Fibroblast of lung (primary cell): Measurements from ENCODE around the gene DSTYK. TPM values are rescaled to one million over a fixed set of nuclear protein-coding genes. Genes with fewer than 3 reads are reported as not detected.
"Not testable (repeated sequence)": the region's sequence is repeated elsewhere in the genome, so short reads cannot be mapped to it uniquely, and the experiment has no call there.

ENCODE experiments used
- DNase-seq, 2 donors: peaks; one replicate each; pipeline versions ENCODE4 v3.0.0 to v3.0.0-alpha.2; 2010; ENCODE audit warnings: low read depth in 2 of 2
- H2AFZ ChIP-seq: 2 replicates; pipeline ENCODE4 v1.5.1; 2012; ENCODE audit warnings: low read length, control low read depth, inconsistent platforms
- H3K27ac ChIP-seq: 2 replicates; pipeline ENCODE4 v1.5.1; 2011; ENCODE audit warnings: low read length, control low read depth; ENCODE audit not compliant: insufficient read depth
- H3K27me3 ChIP-seq: 2 replicates; pipeline ENCODE4 v1.5.1; 2011; ENCODE audit warnings: mild to moderate bottlenecking, low read length; ENCODE audit not compliant: control insufficient read depth, insufficient read depth
- H3K36me3 ChIP-seq: 2 replicates; pipeline ENCODE4 v1.5.1; 2011; ENCODE audit warnings: low read length; ENCODE audit not compliant: control insufficient read depth, insufficient read depth
- H3K4me1 ChIP-seq: 2 replicates; pipeline ENCODE4 v1.5.1; 2011; ENCODE audit warnings: low read length; ENCODE audit not compliant: control insufficient read depth, insufficient read depth; ENCODE audit errors: extremely low read depth
- H3K4me2 ChIP-seq: 2 replicates; pipeline ENCODE4 v1.5.1; 2011; ENCODE audit warnings: low read length, control low read depth; ENCODE audit not compliant: insufficient read depth; ENCODE audit errors: extremely low read depth
- H3K4me3 ChIP-seq, 4 experiments: fragments of 200-600 bp in 1 of 4; sonication (generic) in 1 of 4; replicated peaks in 1 of 4; 2 replicates each; pipeline ENCODE4 v1.5.1; 2011 to 2016; ENCODE audit warnings: low read length in 4 of 4, low read depth in 3 of 4, mild to moderate bottlenecking in 3 of 4, control low read depth in 2 of 4, inconsistent platforms in 1 of 4, mixed read lengths in 1 of 4; ENCODE audit not compliant: insufficient read depth in 1 of 4; ENCODE audit errors: control extremely low read depth in 1 of 4
- H3K79me2 ChIP-seq: 2 replicates; pipeline ENCODE4 v1.5.1; 2012; ENCODE audit warnings: mild to moderate bottlenecking, low read length, inconsistent platforms; ENCODE audit not compliant: control insufficient read depth, insufficient read depth
- H3K9ac ChIP-seq: 2 replicates; pipeline ENCODE4 v1.5.1; 2011; ENCODE audit warnings: mild to moderate bottlenecking, low read length, control low read depth; ENCODE audit not compliant: insufficient read depth
- H3K9me3 ChIP-seq: 2 replicates; pipeline ENCODE4 v1.5.1; 2012; ENCODE audit warnings: low read depth, low read length; ENCODE audit not compliant: control insufficient read depth, insufficient read depth
- H4K20me1 ChIP-seq: 2 replicates; pipeline ENCODE4 v1.5.1; 2011; ENCODE audit warnings: low read length; ENCODE audit not compliant: control insufficient read depth, insufficient read depth; ENCODE audit errors: extremely low read depth
- EZH2 ChIP-seq: IDR thresholded peaks from 2 replicates; pipeline ENCODE4 v1.5.1; 2012; ENCODE audit warnings: low read length, control low read depth, mild to moderate bottlenecking; ENCODE audit errors: missing control alignments
- polyA plus RNA-seq, 2 donors: library from polyadenylated mRNA; depleted of rRNA in 1 of 2; stranded (reverse) in 1 of 2; unstranded in 1 of 2; fragments of >200 nt; gene quantifications; 2 replicates each; pipeline ENCODE4 v1.2.1, GENCODE V29; 2011 to 2012; ENCODE audit warnings: missing spikeins in 1 of 2
- total RNA-seq: library from RNA; depleted of rRNA; stranded (reverse); fragments of >200 nt; gene quantifications from 2 replicates; pipeline ENCODE4 v1.2.1, GENCODE V29; 2014
- TF ChIP-seq, protein P1 (sequence below), 2 donors: IDR thresholded peaks in 1 of 2; conservative IDR thresholded peaks in 1 of 2; 1 replicate in 1 of 2; 2 replicates in 1 of 2; pipeline ENCODE4 v1.5.1; 2011 to 2012; ENCODE audit warnings: low read length in 2 of 2, control low read depth in 1 of 2, inconsistent platforms in 1 of 2, low read depth in 1 of 2, mild to moderate bottlenecking in 1 of 2

DSTYK gene
- total and polyA plus RNA-seq, 2 donors (not counting 1 experiment from before 2014, with no cell fraction given) = 24.5 to 42.6 TPM

DNA sequence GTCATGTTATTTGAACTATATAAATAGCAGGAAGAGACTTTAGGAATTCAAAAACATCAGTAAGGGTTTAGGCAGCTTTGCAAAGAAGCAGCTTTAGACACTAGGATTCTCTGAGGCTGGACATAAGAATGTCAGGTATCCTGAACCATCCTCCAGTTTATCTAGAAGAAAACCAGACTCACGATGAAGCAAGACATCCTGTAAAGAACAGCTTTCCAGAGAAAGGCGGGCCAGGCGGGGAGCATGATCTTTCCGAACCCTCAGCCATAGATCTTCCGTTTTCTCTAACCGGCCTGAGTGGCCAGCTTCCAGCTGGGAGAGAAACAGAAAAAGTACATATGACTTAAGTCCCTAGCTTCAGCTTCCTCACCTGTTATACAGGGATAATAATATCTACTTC is 50.4 kb downstream of the DSTYK start:
- Histone ChIP-seq H3K9ac (no peak overlapping the region), H3K27ac (no peak overlapping the region), H3K4me3 (no peak overlapping the region), H3K27me3 (no peaks in the 10 kb centered on the region), H3K79me2 (peaks cover 1% of the 10 kb centered on the region), H3K36me3 (peaks cover 14% of the 10 kb centered on the region), H3K4me2 (no peak overlapping the region), H3K4me1 (no peaks in the 10 kb centered on the region), H4K20me1 (no peaks in the 10 kb centered on the region), H2AFZ (no peak overlapping the region), H3K9me3 (no peaks in the 10 kb centered on the region)
- no peak for DNase-seq
- TF ChIP-seq, protein P1, sequence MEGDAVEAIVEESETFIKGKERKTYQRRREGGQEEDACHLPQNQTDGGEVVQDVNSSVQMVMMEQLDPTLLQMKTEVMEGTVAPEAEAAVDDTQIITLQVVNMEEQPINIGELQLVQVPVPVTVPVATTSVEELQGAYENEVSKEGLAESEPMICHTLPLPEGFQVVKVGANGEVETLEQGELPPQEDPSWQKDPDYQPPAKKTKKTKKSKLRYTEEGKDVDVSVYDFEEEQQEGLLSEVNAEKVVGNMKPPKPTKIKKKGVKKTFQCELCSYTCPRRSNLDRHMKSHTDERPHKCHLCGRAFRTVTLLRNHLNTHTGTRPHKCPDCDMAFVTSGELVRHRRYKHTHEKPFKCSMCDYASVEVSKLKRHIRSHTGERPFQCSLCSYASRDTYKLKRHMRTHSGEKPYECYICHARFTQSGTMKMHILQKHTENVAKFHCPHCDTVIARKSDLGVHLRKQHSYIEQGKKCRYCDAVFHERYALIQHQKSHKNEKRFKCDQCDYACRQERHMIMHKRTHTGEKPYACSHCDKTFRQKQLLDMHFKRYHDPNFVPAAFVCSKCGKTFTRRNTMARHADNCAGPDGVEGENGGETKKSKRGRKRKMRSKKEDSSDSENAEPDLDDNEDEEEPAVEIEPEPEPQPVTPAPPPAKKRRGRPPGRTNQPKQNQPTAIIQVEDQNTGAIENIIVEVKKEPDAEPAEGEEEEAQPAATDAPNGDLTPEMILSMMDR (conservative IDR thresholded peaks at IDR 0.05 in 1 of 2, IDR thresholded peaks at IDR 0.05 in 1 of 2; ENCODE audit: low read depth in 1 of 2, low read length in 2 of 2) = no peak
- TF ChIP-seq EZH2 = no peak

DNA sequence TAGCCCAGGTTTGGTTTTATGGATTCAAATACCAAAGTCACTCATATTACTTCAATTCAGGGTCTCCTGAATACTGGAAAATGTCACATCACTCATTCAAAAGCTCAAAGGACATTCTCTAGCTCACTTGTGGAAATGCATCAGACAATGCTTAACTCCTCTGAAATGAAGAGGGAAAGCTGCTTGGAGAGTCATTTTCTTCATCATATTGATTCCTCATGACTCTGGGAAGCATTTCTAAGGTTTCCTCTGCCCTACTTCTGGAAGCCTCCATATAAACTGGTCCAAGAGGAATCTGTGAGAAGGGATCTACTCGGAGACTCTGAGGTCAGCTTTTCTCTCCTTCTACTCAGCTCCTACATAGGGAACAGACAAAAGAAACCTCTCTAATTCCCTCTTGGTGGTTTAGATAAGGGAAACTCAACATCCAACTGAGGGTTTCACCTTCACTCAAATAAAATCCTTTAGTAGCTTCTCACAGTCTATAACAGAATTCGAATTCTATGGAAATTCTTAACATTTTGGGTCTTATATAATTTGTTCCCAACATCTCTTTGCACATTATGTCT is 53.4 kb downstream of the DSTYK start:
- Histone ChIP-seq H3K36me3 (peaks cover 14% of the 10 kb centered on the region), H3K9ac (no peak overlapping the region), H3K4me3 (no peak overlapping the region)

DNA sequence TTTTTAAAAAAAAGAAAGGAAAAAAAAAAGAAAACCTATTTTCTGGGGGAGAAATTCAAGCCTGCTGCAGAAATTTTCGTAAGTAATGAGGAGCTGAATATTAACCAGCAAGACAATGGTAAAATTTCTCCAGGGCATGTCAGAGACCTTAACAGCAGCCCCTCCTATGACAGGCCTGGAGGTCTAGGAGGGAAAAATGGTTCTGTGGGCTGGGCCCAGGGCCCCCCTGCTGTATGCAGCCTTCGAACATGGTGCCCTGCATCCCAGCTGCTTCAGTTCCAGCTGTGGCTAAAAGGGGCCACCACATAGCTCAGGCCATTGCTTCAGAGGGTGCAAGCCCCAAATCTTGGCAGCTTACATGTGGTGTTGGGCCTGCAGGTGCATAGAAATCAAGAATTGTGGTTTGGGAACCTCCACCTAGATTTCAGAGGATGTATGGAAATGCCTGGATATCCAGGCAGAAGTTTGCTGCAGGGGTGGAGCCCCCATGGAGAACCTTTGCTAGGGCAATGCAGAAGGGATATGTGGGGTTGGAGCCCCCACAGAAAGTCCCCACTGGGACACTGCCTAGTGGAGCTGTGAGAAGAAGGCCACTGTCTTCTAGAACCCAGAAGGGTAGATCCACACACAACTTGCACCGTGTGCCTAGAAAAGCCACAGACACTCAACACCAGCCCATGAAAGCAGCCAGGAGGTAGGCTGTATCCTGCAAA is 55.7 kb downstream of the DSTYK start:
- not testable (repeated sequence) for H3K27me3 ChIP-seq, H3K36me3 ChIP-seq, H3K79me2 ChIP-seq, H4K20me1 ChIP-seq, H3K9ac ChIP-seq, H3K27ac ChIP-seq, DNase-seq, H3K4me3 ChIP-seq, H3K4me2 ChIP-seq, H3K9me3 ChIP-seq, H2AFZ ChIP-seq, H3K4me1 ChIP-seq

More for the DNA sequence above, 53.4 kb downstream of the DSTYK start:
- Histone ChIP-seq H3K27ac (no peak overlapping the region), H3K4me2 (no peak overlapping the region), H4K20me1 (no peaks in the 10 kb centered on the region), H3K79me2 (no peaks in the 10 kb centered on the region), H3K9me3 (no peaks in the 10 kb centered on the region), H3K27me3 (no peaks in the 10 kb centered on the region), H3K4me1 (no peaks in the 10 kb centered on the region), H2AFZ (no peak overlapping the region)
- DNase-seq = no peak
- TF ChIP-seq, protein P1 (conservative IDR thresholded peaks at IDR 0.05 in 1 of 2, IDR thresholded peaks at IDR 0.05 in 1 of 2; ENCODE audit: low read depth in 1 of 2, low read length in 2 of 2) = no peak
- no peak for TF ChIP-seq EZH2
